Esophagus muscularis mucosa (tissue), 4 donors: ENCODE measurements around the gene SIT1. TPM values are rescaled to one million over a fixed set of nuclear protein-coding genes. Genes with fewer than 3 reads are reported as not detected.

Source experiments
- DNase-seq: peaks from one replicate; pipeline ENCODE4 v3.0.0-alpha.2; 2017; ENCODE audit errors: extremely low spot score
- H3K27ac ChIP-seq, 4 donors: fragments of 200-600 bp; sonication (generic); replicated peaks in 1 of 4; 1 replicate in 3 of 4; 2 replicates in 1 of 4; pipeline ENCODE4 v1.5.1; 2016 to 2019; ENCODE audit warnings: mild to moderate bottlenecking in 1 of 4
- H3K27me3 ChIP-seq, 4 donors: fragments of 200-600 bp; sonication (generic); one replicate each; pipeline versions ENCODE4 v1.5.1 to v1.6.0; 2016 to 2019
- H3K36me3 ChIP-seq, 4 donors: fragments of 200-600 bp; sonication (generic); one replicate each; pipeline ENCODE4 v1.5.1; 2016 to 2019
- H3K4me1 ChIP-seq, 4 donors: fragments of 200-600 bp; sonication (generic); one replicate each; pipeline ENCODE4 v1.5.1; 2016 to 2019
- H3K4me3 ChIP-seq, 4 donors: fragments of 200-600 bp; sonication (generic); 1 replicate in 2 of 4; 2 replicates in 2 of 4; pipeline ENCODE4 v1.5.1; 2016 to 2019; ENCODE audit warnings: mild to moderate bottlenecking in 4 of 4, moderate library complexity in 1 of 4
- H3K9me3 ChIP-seq, 4 donors: fragments of 200-600 bp; sonication (generic); 1 replicate in 3 of 4; 2 replicates in 1 of 4; pipeline ENCODE4 v1.5.1; 2016 to 2019
- CTCF ChIP-seq, 3 experiments: fragments of 200-600 bp in 2 of 3; fragments of 450-650 bp in 1 of 3; sonication (generic) in 2 of 3; IDR thresholded peaks; one replicate each; pipeline ENCODE4 v1.5.1; 2017 to 2019; ENCODE audit warnings: antibody characterized with exemption in 3 of 3, mild to moderate bottlenecking in 2 of 3, moderate library complexity in 1 of 3
- EP300 ChIP-seq: sonication (generic); formaldehyde crosslinking; IDR thresholded peaks from one replicate; pipeline ENCODE4 v1.6.1; 2017; ENCODE audit warnings: antibody characterized with exemption
- POLR2A ChIP-seq: fragments of 450-650 bp; IDR thresholded peaks from one replicate; pipeline ENCODE4 v1.6.1; 2017; ENCODE audit warnings: antibody characterized with exemption, moderate library complexity, mild to moderate bottlenecking, low read depth
- POLR2AphosphoS5 ChIP-seq, 2 donors: sonication (generic); formaldehyde crosslinking; IDR thresholded peaks; one replicate each; pipeline ENCODE4 v1.6.1; 2017; ENCODE audit warnings: antibody characterized with exemption in 2 of 2
- WGBS: methylation state at CpG from one replicate; pipeline ENCODE4 v1.1.5; 2018; 5-methylcytosine and 5-hydroxymethylcytosine counted together
- intact Hi-C: fragments of 100-400 bp; cut with DNase I; formaldehyde crosslinking; loops from one replicate; pipeline ENCODE4 v1.15.1; 2023
- total RNA-seq, 4 donors: library from RNA; depleted of rRNA; stranded (reverse); fragments of >200 nt; gene quantifications; one replicate each; pipeline versions ENCODE4 v1.1.0 to v1.2.1, GENCODE V29; 2016

SIT1 gene, protein sequence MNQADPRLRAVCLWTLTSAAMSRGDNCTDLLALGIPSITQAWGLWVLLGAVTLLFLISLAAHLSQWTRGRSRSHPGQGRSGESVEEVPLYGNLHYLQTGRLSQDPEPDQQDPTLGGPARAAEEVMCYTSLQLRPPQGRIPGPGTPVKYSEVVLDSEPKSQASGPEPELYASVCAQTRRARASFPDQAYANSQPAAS
- total RNA-seq: under 1 TPM in 3 of 4 donors, not detected in 1; 0.40 to 0.83 (median 0.83) TPM

DNA sequence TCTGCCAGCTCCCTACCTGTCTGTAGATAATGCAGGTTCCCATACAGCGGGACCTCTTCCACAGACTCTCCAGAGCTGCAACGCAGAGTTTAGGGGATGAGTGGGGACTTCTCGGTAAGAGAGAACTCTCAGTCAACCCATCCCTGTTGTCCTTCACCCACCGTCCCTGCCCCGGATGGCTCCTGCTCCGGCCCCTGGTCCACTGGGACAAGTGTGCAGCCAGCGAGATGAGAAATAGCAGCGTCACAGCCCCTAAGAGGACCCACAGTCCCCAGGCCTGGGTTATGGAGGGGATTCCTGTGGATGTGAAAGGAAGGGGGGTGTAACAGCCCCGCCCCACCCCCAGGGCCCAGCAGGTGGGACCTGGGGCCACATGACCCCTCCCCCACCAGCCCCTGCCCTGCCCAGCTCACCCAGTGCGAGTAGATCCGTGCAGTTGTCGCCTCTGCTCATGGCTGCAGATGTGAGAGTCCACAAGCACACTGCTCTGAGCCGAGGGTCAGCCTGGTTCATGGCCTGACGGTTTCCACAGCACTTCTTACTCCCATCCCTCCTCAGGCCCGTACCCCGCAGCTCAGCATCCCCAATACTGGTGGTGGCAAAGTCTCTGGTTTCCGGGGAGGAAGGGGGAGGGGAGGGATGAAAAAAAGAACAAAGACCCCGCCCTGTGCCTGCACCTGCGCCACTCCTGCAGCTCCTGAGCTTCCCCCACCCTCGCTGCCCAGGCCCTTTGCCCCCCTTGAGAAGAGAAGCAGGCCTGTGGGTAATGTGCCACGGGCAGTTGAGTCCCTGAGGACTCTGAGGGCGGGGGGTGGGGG is at the start of gene SIT1:
TSS of gene SIT1 (minus strand) at position 591 of the 818 bp plus-strand sequence. CDS start at position 513, 78 bp downstream.
- Histone ChIP-seq H3K36me3 (no peaks in the 10 kb centered on the region), H3K9me3 (no peaks in the 10 kb centered on the region), H3K27ac (no peak within 1 kb of the TSS), H3K4me3 (peak within 1 kb of the TSS in 1 of 4 donors; percentile 32), H3K4me1 (peaks cover 8 to 27% (median 20%) of the 10 kb centered on the region in 4 donors), H3K27me3 (no peaks in the 10 kb centered on the region)
- no peak for DNase-seq
- WGBS: 74% methylated on average over 14 of the region's 22 CpGs
- intact Hi-C loops: no loop called here
- TF ChIP-seq EP300 (no peak), CTCF (IDR thresholded peaks at IDR 0.05) (no peak), POLR2A (no peak), POLR2AphosphoS5 (IDR thresholded peaks at IDR 0.05) (no peak)

DNA sequence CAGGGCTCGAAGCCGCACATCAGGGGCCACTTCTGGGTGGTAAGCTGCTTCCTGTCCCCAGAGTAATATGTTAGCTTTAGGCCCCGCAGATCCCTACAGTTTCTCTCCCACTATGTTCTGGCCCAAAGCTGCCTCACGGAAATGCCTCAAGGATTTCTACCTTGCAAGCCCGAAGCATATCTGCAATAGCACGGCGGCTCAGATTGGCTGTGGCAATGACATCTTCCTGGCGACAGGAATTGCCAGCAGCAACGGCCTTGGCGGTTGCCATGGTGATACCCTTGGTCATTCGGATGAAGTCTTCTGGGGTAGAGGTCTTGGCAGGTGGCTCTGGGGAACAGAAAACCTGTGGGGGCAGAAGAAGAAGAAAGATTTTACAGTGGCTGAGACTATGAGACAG is 49.3 kb upstream of the SIT1 start:
- no peaks in the 10 kb centered on the region for H3K27me3 ChIP-seq
- H3K4me1 ChIP-seq: peaks cover 0 to 65% (median 41%) of the 10 kb centered on the region in 4 donors
- no peak overlapping the region for H3K4me3 ChIP-seq
- WGBS: 86% methylated on average over 11 of the region's 11 CpGs
- H3K9me3 ChIP-seq: no peaks in the 10 kb centered on the region
- intact Hi-C loops: no loop called here
- no peak for DNase-seq
- TF ChIP-seq CTCF (IDR thresholded peaks at IDR 0.05): no peak
- TF ChIP-seq EP300: no peak
- no peak for TF ChIP-seq POLR2A
- no peak for TF ChIP-seq POLR2AphosphoS5 (IDR thresholded peaks at IDR 0.05)
- H3K36me3 ChIP-seq: peaks cover 82 to 97% (median 93%) of the 10 kb centered on the region in 4 donors
- H3K27ac ChIP-seq: peak overlapping the region; percentile 95 to 98 (median 96)

DNA sequence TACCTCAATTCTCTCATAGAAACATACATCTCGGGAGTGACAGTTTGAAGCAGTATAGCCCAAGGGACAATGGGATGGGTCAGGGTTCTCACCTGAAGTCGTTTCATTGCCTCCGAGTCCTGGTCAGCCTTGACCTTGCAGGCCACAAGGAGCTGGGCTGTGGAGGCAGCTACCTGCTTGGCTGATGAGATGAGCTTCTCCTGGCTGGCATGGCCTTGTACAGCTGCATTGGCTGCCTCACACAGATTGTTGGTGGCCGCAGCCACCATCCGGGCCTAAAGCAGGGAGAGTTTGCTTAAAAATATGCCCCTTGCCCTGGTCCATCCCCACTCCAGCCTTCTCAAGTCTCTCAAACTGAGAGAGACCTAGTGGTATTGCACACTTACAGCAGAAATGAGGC is 47.5 kb upstream of the SIT1 start:
- H3K27me3 ChIP-seq: no peaks in the 10 kb centered on the region
- no peak for DNase-seq
- H3K4me1 ChIP-seq: peaks cover 0 to 83% (median 53%) of the 10 kb centered on the region in 4 donors
- TF ChIP-seq EP300 (no peak), CTCF (IDR thresholded peaks at IDR 0.05) (no peak), POLR2AphosphoS5 (IDR thresholded peaks at IDR 0.05) (no peak), POLR2A (no peak)
- WGBS: 77% methylated on average over 5 of the region's 5 CpGs
- H3K27ac ChIP-seq: peak overlapping the region; percentile 95 to 98 (median 96)
- H3K4me3 ChIP-seq: no peak overlapping the region
- H3K9me3 ChIP-seq: no peaks in the 10 kb centered on the region
- H3K36me3 ChIP-seq: peaks cover 64 to 79% (median 75%) of the 10 kb centered on the region in 4 donors
- intact Hi-C loops: no loop called here

DNA sequence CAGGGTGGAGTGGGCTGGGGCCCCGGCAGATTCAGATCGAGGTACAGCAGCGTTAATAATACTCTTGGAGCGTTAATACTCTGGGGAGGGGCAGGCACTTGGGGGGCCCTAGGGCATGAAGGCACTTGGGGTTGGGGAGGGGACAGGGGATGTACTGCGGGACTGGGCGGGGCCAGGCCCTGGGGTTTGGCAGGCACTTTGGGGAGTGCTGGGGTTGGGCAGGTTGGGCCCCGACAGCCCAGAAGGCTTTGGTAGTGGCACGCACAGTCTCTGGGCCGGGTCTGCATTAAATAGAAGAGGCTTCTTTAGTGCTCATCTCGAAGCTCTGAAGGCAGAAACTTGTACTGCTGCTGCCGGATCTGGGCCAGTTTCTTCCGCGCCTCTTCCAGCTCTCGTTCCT is 46.8 kb upstream of the SIT1 start:
- H3K27me3 ChIP-seq: no peaks in the 10 kb centered on the region
- DNase-seq: no peak
- intact Hi-C loops: no loop called here
- peaks cover 56 to 71% (median 68%) of the 10 kb centered on the region in 4 donors for H3K36me3 ChIP-seq
- WGBS: 73% methylated on average over 13 of the region's 14 CpGs
- H3K4me3 ChIP-seq: no peak overlapping the region
- H3K9me3 ChIP-seq: no peaks in the 10 kb centered on the region
- no peak for TF ChIP-seq CTCF (IDR thresholded peaks at IDR 0.05)
- no peak for TF ChIP-seq POLR2AphosphoS5 (IDR thresholded peaks at IDR 0.05)
- TF ChIP-seq POLR2A: no peak
- TF ChIP-seq EP300: no peak
- H3K27ac ChIP-seq: peak overlapping the region; percentile 95 to 98 (median 96)
- peaks cover 0 to 91% (median 58%) of the 10 kb centered on the region in 4 donors for H3K4me1 ChIP-seq
